HepG2 (cell line): Measurements from ENCODE around the gene RCOR1. TPM values are rescaled to one million over a fixed set of nuclear protein-coding genes. Genes with fewer than 3 reads are reported as not detected.

Source experiments
- AGO2 ChIP-seq: fragments of 200-400 bp; formaldehyde crosslinking; optimal IDR thresholded peaks from 2 replicates; pipeline ENCODE3; 2017; ENCODE audit warnings: mild to moderate bottlenecking, low read depth, low read length, moderate library complexity
- ATRX ChIP-seq: sonication (generic); formaldehyde crosslinking; IDR thresholded peaks from 2 replicates; pipeline ENCODE4 v1.4.0; 2020; ENCODE audit warnings: missing genetic modification reagents, borderline replicate concordance
- BRCA1 ChIP-seq: sonication (generic); formaldehyde crosslinking; IDR thresholded peaks from 2 replicates; pipeline ENCODE4 v1.4.0; 2020; ENCODE audit warnings: missing genetic modification reagents
- CBFB ChIP-seq: sonication (generic); formaldehyde crosslinking; IDR thresholded peaks from 2 replicates; pipeline ENCODE4 v1.4.0; 2020; ENCODE audit warnings: missing genetic modification reagents
- CBX5 ChIP-seq: sonication (generic); formaldehyde crosslinking; IDR thresholded peaks from 2 replicates; pipeline ENCODE4 v1.4.0; 2020; ENCODE audit warnings: missing genetic modification reagents, borderline replicate concordance
- FOXA1 ChIP-seq, 2 experiments: fragments of 450-650 bp in 1 of 2; sonication (generic) in 1 of 2; formaldehyde crosslinking in 1 of 2; IDR thresholded peaks; 2 replicates each; pipeline versions ENCODE4 v1.4.0 to v1.6.1; 2016 to 2020; ENCODE audit warnings: missing genetic modification reagents in 1 of 2
- HDAC1 ChIP-seq: sonication (generic); formaldehyde crosslinking; IDR thresholded peaks from 2 replicates; pipeline ENCODE4 v1.5.1; 2020; ENCODE audit warnings: mild to moderate bottlenecking, missing genetic modification reagents
- HNRNPUL1 ChIP-seq: fragments of 200-400 bp; formaldehyde crosslinking; IDR thresholded peaks from 2 replicates; pipeline ENCODE4 v1.6.1; 2017; ENCODE audit warnings: low read depth, mild to moderate bottlenecking, low read length, moderate library complexity
- MEIS2 ChIP-seq: sonication (generic); formaldehyde crosslinking; IDR thresholded peaks from 2 replicates; pipeline ENCODE4 v1.9.0; 2021; ENCODE audit warnings: mild to moderate bottlenecking, missing genetic modification reagents
- MIER2 ChIP-seq: IDR thresholded peaks from 2 replicates; pipeline ENCODE4 v1.6.1; 2016; ENCODE audit warnings: missing biosample characterization, missing genetic modification reagents
- REPIN1 ChIP-seq: sonication (generic); formaldehyde crosslinking; IDR thresholded peaks from 2 replicates; pipeline ENCODE4 v1.8.0; 2022; ENCODE audit warnings: missing genetic modification reagents, low read depth, mild to moderate bottlenecking, borderline replicate concordance
- SMAD3 ChIP-seq: sonication (generic); formaldehyde crosslinking; IDR thresholded peaks from 2 replicates; pipeline ENCODE4 v1.4.0; 2020; ENCODE audit warnings: missing genetic modification reagents
- SP2 ChIP-seq: sonication (generic); formaldehyde crosslinking; IDR thresholded peaks from 2 replicates; pipeline ENCODE4 v1.5.1; 2020; ENCODE audit warnings: mild to moderate bottlenecking, missing genetic modification reagents
- ZBTB7A ChIP-seq: sonication (generic); formaldehyde crosslinking; IDR thresholded peaks from 2 replicates; pipeline ENCODE4 v1.8.0; 2022; ENCODE audit warnings: mild to moderate bottlenecking, missing genetic modification reagents
- ZNF557 ChIP-seq: sonication (generic); formaldehyde crosslinking; IDR thresholded peaks from 2 replicates; pipeline ENCODE4 v1.4.0; 2020; ENCODE audit warnings: missing genetic modification reagents
- ZNF773 ChIP-seq: sonication (generic); formaldehyde crosslinking; IDR thresholded peaks from 2 replicates; pipeline ENCODE4 v1.4.0; 2020; ENCODE audit warnings: missing genetic modification reagents, borderline replicate concordance
- polyA plus RNA-seq, 8 experiments: library from polyadenylated mRNA; depleted of rRNA in 3 of 8; stranded (reverse) in 7 of 8; unstranded in 1 of 8; fragments of >200 nt; fragmentation: Illumina TruSeq in 4 of 8; extraction: Trizol in 4 of 8; gene quantifications; 2 replicates each; pipeline versions ENCODE4 v1.2.1 to v1.2.3, GENCODE V29; 2011 to 2016; ENCODE audit warnings: low read depth in 4 of 8, missing spikeins in 1 of 8, mixed read lengths in 1 of 8; ENCODE audit not compliant: insufficient read depth in 1 of 8
- total RNA-seq, 5 experiments: library from RNA; depleted of rRNA; stranded (reverse); fragments of >200 nt; fragmentation: Illumina TruSeq; extraction: Trizol; gene quantifications; 2 replicates each; pipeline ENCODE4 v1.2.3, GENCODE V29; 2016; ENCODE audit warnings: low read depth in 1 of 5
- TF ChIP-seq, protein P1 (sequence below): sonication (generic); formaldehyde crosslinking; IDR thresholded peaks from 2 replicates; pipeline ENCODE4 v1.8.0; 2022; ENCODE audit warnings: mild to moderate bottlenecking, missing genetic modification reagents
- TF ChIP-seq, protein P2 (sequence below): sonication (generic); formaldehyde crosslinking; IDR thresholded peaks from 2 replicates; pipeline ENCODE4 v1.8.1; 2023; ENCODE audit warnings: missing genetic modification reagents, inconsistent platforms, borderline replicate concordance
- TF ChIP-seq, protein P3 (sequence below): sonication (generic); formaldehyde crosslinking; IDR thresholded peaks from 2 replicates; pipeline ENCODE4 v1.9.0; 2021; ENCODE audit warnings: missing genetic modification reagents, mild to moderate bottlenecking, borderline replicate concordance
- TF ChIP-seq, protein P4 (sequence below): sonication (generic); formaldehyde crosslinking; IDR thresholded peaks from 2 replicates; pipeline ENCODE4 v1.9.0; 2022; ENCODE audit warnings: missing genetic modification reagents, mild to moderate bottlenecking, borderline replicate concordance
- TF ChIP-seq, protein P5 (sequence below): sonication (generic); formaldehyde crosslinking; IDR thresholded peaks from 2 replicates; pipeline ENCODE4 v1.8.0; 2022; ENCODE audit warnings: missing genetic modification reagents, low read depth, mild to moderate bottlenecking, borderline replicate concordance
- TF ChIP-seq, protein P6 (sequence below): sonication (generic); formaldehyde crosslinking; IDR thresholded peaks from 2 replicates; pipeline ENCODE4 v1.5.0; 2020; ENCODE audit warnings: missing genetic modification reagents

Gene RCOR1
- total and polyA plus RNA-seq, 2 of the 13 experiments (the other 11 are each of a cell fraction or from before 2014, with no cell fraction given) = 10.2 to 11.1 TPM

DNA sequence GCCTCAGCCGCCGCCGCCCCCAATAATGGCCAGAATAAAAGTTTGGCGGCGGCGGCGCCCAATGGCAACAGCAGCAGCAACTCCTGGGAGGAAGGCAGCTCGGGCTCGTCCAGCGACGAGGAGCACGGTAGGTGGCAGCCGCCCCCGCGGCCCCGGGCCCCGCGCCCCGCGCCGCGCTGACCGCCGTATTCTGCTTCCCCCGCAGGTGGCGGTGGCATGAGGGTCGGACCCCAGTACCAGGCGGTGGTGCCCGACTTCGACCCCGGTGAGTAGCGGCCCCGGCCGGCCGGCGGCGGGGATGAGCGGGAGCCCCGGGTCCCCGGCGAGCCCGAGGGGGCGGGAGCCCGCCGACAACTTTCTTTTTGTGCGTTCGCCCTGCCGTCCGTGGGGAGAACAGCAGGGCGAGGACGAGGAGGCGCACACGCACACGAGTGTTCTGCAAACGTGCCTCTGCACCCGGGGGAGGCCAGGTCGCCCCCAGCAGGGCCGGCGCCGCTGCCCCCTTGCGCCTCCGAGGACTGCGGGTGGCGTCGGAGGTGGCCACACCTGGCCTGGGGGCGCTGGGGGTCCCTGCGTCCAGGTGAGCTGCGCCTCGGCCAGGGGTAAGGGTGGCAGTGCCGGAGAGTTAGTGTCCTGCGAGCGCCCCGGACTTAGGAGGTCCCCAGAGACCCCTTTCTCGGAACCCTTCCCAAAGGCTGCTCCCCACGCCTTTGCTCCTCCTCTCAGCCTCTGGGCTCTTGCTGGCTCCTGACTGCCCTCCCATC lies 794 bp downstream of the RCOR1 start (continued):
- TF ChIP-seq, protein P1, sequence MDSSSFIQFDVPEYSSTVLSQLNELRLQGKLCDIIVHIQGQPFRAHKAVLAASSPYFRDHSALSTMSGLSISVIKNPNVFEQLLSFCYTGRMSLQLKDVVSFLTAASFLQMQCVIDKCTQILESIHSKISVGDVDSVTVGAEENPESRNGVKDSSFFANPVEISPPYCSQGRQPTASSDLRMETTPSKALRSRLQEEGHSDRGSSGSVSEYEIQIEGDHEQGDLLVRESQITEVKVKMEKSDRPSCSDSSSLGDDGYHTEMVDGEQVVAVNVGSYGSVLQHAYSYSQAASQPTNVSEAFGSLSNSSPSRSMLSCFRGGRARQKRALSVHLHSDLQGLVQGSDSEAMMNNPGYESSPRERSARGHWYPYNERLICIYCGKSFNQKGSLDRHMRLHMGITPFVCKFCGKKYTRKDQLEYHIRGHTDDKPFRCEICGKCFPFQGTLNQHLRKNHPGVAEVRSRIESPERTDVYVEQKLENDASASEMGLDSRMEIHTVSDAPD (CRISPR knock-in tag) = no peak
- TF ChIP-seq SP2 (0 out of 2 replicates have a peak, but pooled peaks have one; percentile 19), AGO2 (peak; percentile 37), REPIN1 (CRISPR knock-in tag) (no peak), ZBTB7A (CRISPR knock-in tag) (0 out of 2 replicates have a peak, but pooled peaks have one; percentile 60), ATRX (CRISPR knock-in tag) (no peak), HNRNPUL1 (no peak), ZNF773 (CRISPR knock-in tag) (no peak), CBFB (CRISPR knock-in tag) (no peak), CBX5 (no peak), HDAC1 (CRISPR knock-in tag) (no peak), FOXA1 (IDR thresholded peaks at IDR 0.05) (no peak), FOXA1 (CRISPR knock-in tag; IDR thresholded peaks at IDR 0.05) (no peak), ZNF557 (no peak), MIER2 (CRISPR knock-in tag) (no peak), BRCA1 (no peak), MEIS2 (no peak), SMAD3 (CRISPR knock-in tag) (no peak)
- TF ChIP-seq, protein P2, sequence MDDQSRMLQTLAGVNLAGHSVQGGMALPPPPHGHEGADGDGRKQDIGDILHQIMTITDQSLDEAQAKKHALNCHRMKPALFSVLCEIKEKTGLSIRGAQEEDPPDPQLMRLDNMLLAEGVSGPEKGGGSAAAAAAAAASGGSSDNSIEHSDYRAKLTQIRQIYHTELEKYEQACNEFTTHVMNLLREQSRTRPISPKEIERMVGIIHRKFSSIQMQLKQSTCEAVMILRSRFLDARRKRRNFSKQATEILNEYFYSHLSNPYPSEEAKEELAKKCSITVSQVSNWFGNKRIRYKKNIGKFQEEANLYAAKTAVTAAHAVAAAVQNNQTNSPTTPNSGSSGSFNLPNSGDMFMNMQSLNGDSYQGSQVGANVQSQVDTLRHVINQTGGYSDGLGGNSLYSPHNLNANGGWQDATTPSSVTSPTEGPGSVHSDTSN = no peak
- TF ChIP-seq, protein P3, sequence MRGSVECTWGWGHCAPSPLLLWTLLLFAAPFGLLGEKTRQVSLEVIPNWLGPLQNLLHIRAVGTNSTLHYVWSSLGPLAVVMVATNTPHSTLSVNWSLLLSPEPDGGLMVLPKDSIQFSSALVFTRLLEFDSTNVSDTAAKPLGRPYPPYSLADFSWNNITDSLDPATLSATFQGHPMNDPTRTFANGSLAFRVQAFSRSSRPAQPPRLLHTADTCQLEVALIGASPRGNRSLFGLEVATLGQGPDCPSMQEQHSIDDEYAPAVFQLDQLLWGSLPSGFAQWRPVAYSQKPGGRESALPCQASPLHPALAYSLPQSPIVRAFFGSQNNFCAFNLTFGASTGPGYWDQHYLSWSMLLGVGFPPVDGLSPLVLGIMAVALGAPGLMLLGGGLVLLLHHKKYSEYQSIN (CRISPR knock-in tag) = no peak
- TF ChIP-seq, protein P4, sequence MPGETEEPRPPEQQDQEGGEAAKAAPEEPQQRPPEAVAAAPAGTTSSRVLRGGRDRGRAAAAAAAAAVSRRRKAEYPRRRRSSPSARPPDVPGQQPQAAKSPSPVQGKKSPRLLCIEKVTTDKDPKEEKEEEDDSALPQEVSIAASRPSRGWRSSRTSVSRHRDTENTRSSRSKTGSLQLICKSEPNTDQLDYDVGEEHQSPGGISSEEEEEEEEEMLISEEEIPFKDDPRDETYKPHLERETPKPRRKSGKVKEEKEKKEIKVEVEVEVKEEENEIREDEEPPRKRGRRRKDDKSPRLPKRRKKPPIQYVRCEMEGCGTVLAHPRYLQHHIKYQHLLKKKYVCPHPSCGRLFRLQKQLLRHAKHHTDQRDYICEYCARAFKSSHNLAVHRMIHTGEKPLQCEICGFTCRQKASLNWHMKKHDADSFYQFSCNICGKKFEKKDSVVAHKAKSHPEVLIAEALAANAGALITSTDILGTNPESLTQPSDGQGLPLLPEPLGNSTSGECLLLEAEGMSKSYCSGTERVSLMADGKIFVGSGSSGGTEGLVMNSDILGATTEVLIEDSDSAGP (CRISPR knock-in tag) = peak; percentile 47; the same call in 1 of the 2 replicates
- TF ChIP-seq, protein P5, sequence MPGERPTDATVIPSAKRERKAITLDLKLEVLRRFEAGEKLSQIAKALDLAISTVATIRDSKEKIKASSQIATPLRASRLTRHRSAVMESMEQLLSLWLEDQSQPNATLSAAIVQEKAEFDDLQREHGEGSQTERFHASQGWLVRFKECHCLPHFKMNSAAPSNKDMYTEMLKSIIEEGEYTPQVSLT (CRISPR knock-in tag) = no peak
- TF ChIP-seq, protein P6, sequence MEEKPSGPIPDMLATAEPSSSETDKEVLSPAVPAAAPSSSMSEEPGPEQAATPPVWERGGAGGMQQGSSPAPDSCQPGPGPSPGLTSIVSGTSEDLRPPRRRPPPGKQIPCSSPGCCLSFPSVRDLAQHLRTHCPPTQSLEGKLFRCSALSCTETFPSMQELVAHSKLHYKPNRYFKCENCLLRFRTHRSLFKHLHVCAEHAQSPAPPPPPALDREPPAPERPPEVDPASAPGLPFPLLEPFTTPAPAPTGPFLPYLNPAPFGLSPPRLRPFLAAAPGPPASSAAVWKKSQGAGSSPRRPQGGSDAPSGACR (CRISPR knock-in tag) = no peak
